ENCODE results near the gene PLXNA4. TPM values are rescaled to one million over a fixed set of nuclear protein-coding genes. Genes with fewer than 3 reads are reported as not detected.

PLXNA4 gene
- total and polyA plus RNA-seq, 8 donors, result 0.15 to 12.8 (median 1.6) TPM

DNA sequence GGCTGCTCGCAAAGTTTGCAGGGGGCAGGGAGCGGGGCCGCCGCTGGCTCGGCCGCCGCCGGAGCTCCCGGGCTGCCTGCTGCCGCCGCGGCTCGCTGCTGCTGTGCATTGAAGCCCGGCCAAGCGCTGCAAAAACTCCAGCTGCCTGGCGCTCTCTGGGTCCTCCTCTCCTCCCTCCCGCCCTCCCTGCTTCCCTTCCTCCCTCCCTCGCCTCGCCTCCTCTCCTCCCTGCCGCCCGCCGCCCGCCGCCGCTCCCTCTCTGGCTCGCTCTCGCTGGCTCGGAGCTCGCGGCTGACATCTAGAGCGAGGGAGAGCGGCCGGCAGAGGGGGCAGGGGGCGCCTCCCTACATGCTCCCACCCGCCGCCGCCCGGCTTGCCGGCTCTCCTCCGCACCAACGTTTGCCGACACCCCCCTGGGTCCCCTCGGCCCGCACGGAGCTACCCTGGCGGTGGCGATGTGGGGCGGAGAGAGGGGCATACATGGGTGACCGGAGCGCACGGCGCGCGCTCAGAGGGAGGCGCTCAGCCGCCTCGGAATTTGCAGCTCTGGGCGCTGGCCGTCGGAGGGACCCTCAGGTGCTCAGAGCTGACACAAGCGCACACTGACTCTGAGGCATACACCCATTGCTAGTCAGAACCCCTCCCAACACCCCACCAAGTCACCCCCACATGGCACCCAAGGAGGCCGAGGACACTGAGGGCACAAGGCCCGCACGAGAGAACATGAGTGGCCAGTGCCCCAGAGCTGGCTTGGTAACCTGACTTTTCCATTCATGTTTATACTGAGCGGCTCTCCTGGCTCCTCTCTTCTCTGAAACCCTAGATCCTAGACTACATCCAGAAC lies 1.2 kb upstream of the PLXNA4 start:
- whole genome bisulfite sequencing, 5 donors, result 6 to 27% (median 12%) methylated on average over 11 to 65 of the region's 65 CpGs
- H3K4me1 ChIP-seq, result peaks cover 15 to 36% (median 26%) of the 10 kb centered on the region in 4 donors
- H3K9me3 ChIP-seq, result no peaks in the 10 kb centered on the region
- intact Hi-C loops (cut with DNase I; ENCODE audit: low total_unique reads), result no loop called here
- TF ChIP-seq EP300 (IDR thresholded peaks at IDR 0.05) (no peak), POLR2A (IDR thresholded peaks at IDR 0.05) (no peak), POLR2AphosphoS5 (IDR thresholded peaks at IDR 0.05) (no peak)
- TF ChIP-seq, protein P1, sequence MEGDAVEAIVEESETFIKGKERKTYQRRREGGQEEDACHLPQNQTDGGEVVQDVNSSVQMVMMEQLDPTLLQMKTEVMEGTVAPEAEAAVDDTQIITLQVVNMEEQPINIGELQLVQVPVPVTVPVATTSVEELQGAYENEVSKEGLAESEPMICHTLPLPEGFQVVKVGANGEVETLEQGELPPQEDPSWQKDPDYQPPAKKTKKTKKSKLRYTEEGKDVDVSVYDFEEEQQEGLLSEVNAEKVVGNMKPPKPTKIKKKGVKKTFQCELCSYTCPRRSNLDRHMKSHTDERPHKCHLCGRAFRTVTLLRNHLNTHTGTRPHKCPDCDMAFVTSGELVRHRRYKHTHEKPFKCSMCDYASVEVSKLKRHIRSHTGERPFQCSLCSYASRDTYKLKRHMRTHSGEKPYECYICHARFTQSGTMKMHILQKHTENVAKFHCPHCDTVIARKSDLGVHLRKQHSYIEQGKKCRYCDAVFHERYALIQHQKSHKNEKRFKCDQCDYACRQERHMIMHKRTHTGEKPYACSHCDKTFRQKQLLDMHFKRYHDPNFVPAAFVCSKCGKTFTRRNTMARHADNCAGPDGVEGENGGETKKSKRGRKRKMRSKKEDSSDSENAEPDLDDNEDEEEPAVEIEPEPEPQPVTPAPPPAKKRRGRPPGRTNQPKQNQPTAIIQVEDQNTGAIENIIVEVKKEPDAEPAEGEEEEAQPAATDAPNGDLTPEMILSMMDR (IDR thresholded peaks at IDR 0.05), result no peak
- peak; percentile 40 to 94 for DNase-seq
- peak overlapping the region in 2 of 5 donors; percentile 28 to 56 for H3K27ac ChIP-seq
- no peaks in the 10 kb centered on the region for H3K36me3 ChIP-seq
- peak overlapping the region; percentile 44 to 64 (median 48) for H3K4me3 ChIP-seq
- peaks cover 11 to 82% (median 57%) of the 10 kb centered on the region in 3 donors for H3K27me3 ChIP-seq

DNA sequence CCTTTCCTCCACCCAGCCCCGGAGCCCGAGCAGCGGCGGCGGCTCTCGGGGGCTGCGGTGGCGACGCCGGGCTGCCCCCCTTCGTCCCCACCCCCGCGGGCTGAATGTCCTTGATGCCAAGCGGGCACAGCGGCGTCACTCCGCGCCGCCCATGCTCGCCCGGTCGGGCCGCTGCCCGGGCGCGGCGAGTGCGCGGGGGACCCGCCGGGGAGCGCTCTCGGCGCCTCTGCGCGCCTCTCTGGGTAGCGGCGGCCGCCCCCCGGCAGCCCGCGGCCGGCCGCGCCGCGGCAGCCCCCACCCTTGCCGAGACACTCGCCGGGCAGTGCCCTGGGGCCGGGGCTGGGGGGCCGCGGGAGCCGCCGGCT lies 433 bp upstream of the PLXNA4 start:
- Histone ChIP-seq H3K27ac (peak overlapping the region in 3 of 5 donors; percentile 36 to 68 (median 49)), H3K4me1 (peaks cover 15 to 36% (median 26%) of the 10 kb centered on the region in 4 donors), H3K27me3 (peaks cover 11 to 84% (median 62%) of the 10 kb centered on the region in 3 donors), H3K4me3 (peak overlapping the region; percentile 48 to 64 (median 54)), H3K9me3 (no peaks in the 10 kb centered on the region), H3K36me3 (no peaks in the 10 kb centered on the region)
- intact Hi-C loops (cut with DNase I; ENCODE audit: low total_unique reads), result no loop called here
- peak in 1 of 2 donors; percentile 44 for DNase-seq
- 0 to 2% (median 2%) methylated on average over 4 to 54 of the region's 55 CpGs for WGBS, 5 donors
- no peak for TF ChIP-seq POLR2AphosphoS5 (IDR thresholded peaks at IDR 0.05)
- no peak for TF ChIP-seq POLR2A (IDR thresholded peaks at IDR 0.05)
- TF ChIP-seq, protein P1 (IDR thresholded peaks at IDR 0.05), result no peak
- no peak for TF ChIP-seq EP300 (IDR thresholded peaks at IDR 0.05)

DNA sequence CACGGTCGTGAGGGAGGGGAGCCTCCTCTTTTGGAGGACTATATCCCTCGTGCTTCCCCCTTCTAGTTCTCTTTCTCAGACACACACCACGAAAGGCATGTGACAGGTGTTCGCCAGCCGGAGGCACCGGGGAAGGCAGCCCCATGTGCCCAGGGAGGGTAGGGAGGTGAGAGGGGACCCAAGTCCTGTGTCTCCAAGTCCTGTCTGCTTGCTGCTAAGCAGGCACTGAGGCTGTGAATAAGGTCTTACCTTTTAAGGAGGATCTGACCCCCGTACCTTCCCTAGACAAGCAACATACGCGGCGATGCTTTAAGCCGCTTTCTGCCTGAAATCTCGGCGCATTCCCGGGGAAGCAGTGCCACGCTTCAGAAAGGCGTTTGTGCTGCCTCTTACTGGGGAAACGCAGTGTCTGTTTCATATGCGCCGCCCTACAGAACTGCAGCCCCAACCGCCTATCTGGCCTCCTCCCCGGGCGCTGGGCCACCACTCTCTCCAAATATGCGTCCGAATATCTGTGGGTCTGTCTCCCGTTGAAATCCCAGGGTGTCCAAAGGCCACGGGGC lies 770 bp downstream of the PLXNA4 start:
- 0 to 2% (median 1%) methylated on average over 25 to 27 of the region's 27 CpGs for WGBS, 5 donors
- peak overlapping the region; percentile 48 to 64 (median 54) for H3K4me3 ChIP-seq
- TF ChIP-seq, protein P1 (IDR thresholded peaks at IDR 0.05), result no peak
- TF ChIP-seq EP300 (IDR thresholded peaks at IDR 0.05) (no peak), POLR2A (IDR thresholded peaks at IDR 0.05) (no peak), POLR2AphosphoS5 (IDR thresholded peaks at IDR 0.05) (no peak)
- H3K27me3 ChIP-seq, result peaks cover 11 to 90% (median 62%) of the 10 kb centered on the region in 3 donors
- no peaks in the 10 kb centered on the region for H3K9me3 ChIP-seq
- no peaks in the 10 kb centered on the region for H3K36me3 ChIP-seq
- peaks cover 15 to 33% (median 26%) of the 10 kb centered on the region in 4 donors for H3K4me1 ChIP-seq
- peak overlapping the region in 3 of 5 donors; percentile 36 to 68 (median 49) for H3K27ac ChIP-seq
- intact Hi-C loops (cut with DNase I; ENCODE audit: low total_unique reads), result no loop called here
- peak in 1 of 2 donors; percentile 80 for DNase-seq

DNA sequence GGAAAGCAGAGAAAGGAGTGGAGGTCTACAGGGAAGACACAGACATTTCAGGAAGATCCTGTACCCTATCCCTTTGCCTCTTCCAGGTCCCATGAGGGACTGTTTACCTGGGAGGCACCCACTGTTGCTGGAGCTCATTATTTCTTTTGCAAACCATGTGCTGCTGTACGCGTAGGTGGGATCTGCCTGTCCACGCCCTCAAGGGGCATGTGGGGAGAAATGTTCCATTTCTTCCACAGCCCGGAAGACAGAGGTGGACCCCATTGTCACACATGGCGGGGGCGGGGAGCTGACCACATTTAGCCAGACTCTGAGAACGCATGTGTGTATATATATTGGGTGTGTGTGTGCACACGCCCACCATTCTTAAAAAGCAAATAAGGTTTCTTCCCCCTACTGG lies 2.0 kb downstream of the PLXNA4 start:
- H3K4me3 ChIP-seq, result peak overlapping the region in 1 of 4 donors; percentile 64
- TF ChIP-seq, protein P1 (IDR thresholded peaks at IDR 0.05), result no peak
- TF ChIP-seq EP300 (IDR thresholded peaks at IDR 0.05), result no peak
- no peak for TF ChIP-seq POLR2A (IDR thresholded peaks at IDR 0.05)
- no peak for TF ChIP-seq POLR2AphosphoS5 (IDR thresholded peaks at IDR 0.05)
- 19 to 30% (median 19%) methylated on average over 8 of the region's 8 CpGs for WGBS, 5 donors
- no peaks in the 10 kb centered on the region for H3K36me3 ChIP-seq
- no peak for DNase-seq
- peaks cover 15 to 31% (median 24%) of the 10 kb centered on the region in 4 donors for H3K4me1 ChIP-seq
- H3K27me3 ChIP-seq, result peaks cover 11 to 96% (median 62%) of the 10 kb centered on the region in 3 donors
- no peak overlapping the region for H3K27ac ChIP-seq
- intact Hi-C loops (cut with DNase I; ENCODE audit: low total_unique reads), result no loop called here
- H3K9me3 ChIP-seq, result no peaks in the 10 kb centered on the region

Measured in stomach (tissue), 9 donors.